Kidney capillary endothelial cell (primary cell): ENCODE measurements around the gene PWWP2B.

Experiments
- DNase-seq: peaks from one replicate; pipeline ENCODE4 v3.0.0-alpha.2; 2018; ENCODE audit warnings: low spot score

Gene PWWP2B

DNA sequence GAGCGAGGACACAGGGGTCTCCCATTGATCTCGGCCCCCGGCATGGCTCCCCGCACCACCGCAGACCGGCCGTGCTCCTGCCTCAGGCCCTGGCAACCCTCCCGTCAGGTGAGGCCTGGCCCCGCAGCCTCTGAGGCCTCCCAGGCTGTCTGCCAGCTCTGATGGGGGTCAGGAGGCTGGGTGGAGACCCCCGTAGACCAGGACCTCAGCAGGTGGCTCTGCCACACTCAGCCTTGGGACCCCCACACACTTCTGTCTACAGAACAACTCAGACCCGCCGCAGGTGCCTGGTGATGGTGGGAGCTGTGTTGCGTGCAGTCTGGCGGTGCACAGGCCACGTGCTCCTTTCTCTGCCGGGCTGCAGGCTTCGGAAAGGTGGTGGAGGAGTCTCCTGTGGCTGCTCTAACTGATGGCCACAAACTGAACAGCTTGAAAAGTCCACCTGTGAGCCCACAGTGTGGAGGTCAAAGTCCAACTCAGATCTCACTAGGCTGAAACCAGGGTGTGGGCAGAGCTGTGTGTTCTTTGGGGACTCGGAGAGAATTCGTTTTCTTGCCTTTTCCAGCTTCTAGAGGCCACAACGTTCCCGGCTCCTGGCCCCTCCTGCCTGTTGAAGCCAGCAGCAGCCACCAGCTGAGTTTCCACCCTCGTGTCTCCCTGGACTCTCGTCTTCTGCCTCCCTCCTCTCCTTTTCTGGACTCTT is 62.5 kb downstream of the PWWP2B start:
- DNase-seq = no peak

DNA sequence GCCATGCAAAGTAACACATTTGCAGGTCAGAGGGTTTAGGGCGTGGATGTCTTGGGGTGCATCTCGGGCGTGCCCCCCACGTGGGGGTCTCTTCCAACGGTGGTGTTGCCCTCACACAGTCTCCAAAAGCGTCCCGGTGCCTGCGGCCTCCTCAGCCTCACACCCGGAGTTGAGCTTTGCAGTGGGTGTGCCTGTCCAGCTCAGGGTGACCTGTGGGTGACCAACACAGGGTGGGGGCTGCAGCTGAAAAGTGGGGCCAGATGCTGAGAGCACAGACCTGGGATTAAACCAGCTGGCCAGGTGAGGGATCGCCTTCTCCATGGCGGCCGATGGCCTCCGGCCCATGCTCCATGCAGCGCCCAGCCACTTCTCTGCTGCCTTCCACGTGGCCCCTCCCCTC is 63.1 kb downstream of the PWWP2B start:
- DNase-seq = no peak

DNA sequence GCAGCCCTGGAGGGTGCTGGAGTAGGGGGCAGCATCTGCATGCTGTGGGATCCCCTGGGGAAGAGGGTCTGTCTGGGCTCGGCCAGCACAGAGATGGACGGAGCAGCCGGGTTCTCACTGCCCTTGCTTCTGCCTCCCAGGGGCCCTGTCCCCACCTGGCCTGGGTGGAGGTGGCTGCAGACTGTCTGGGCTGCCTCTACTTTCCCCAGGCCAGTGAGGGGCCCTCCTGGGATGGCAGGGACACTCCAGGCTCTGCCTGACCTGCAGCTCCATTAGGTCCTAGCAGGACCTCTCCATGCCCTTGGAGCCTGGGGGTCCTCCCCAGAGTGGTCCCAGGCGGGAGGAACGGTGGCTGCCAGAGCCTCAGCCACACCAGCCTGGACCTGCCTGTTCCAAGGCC is 63.7 kb downstream of the PWWP2B start:
- DNase-seq = no peak

DNA sequence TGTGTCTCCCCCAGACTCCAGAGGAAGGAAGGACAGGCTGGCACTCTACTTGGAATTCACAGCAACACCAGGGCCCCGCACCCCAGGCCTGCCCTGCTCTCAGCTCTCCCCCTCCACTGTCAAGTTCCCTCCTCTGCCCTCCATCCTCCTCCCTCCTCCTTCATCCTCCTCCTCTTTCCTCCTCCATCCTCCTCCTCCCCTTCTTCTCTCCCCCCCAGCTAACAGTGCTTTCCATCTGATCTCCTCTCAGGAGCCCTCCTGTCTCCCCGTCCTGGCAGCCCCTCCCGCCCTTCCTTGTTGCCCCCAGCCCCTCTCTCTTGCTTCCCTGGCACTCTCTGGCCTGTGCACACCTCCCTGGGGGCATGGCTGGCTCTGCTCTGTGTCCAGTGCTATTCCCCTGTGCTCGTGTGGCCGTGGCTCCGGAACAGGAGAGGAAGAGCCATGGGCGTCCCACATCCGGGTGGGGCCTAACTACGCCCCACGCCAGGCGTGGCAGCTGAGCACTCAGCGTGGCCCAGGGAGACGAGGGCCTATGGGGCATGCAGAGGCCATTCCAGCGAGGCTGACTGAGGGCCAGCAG is 64.2 kb downstream of the PWWP2B start:
- DNase-seq = no peak

DNA sequence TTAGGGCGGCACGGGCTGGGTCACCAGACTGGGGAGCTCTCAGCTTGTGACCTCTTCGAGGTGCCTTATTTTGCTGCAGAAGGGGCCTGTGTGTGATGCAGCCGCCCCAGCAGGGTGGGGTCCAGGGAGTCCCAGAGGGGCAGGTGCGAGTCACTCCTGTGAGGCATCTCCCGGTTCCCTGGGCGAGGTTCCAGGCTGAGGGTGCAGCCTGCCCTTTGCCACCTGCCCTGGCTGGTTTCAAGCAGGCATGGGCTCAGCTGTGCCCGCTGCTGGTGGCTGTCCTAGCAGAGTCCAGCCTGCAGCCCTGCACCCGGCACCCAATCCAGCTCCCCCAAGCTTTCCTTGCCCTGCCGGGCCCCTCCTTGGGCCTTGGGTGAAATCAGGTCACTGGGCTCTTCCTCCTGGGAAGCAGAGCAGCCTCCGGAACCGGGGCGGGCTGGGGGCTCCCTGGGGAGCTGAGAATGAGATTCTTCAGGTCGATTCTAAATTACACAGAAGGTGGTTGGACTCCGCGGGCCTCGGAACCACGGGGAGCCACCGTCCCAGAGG is 64.8 kb downstream of the PWWP2B start:
- no peak for DNase-seq

DNA sequence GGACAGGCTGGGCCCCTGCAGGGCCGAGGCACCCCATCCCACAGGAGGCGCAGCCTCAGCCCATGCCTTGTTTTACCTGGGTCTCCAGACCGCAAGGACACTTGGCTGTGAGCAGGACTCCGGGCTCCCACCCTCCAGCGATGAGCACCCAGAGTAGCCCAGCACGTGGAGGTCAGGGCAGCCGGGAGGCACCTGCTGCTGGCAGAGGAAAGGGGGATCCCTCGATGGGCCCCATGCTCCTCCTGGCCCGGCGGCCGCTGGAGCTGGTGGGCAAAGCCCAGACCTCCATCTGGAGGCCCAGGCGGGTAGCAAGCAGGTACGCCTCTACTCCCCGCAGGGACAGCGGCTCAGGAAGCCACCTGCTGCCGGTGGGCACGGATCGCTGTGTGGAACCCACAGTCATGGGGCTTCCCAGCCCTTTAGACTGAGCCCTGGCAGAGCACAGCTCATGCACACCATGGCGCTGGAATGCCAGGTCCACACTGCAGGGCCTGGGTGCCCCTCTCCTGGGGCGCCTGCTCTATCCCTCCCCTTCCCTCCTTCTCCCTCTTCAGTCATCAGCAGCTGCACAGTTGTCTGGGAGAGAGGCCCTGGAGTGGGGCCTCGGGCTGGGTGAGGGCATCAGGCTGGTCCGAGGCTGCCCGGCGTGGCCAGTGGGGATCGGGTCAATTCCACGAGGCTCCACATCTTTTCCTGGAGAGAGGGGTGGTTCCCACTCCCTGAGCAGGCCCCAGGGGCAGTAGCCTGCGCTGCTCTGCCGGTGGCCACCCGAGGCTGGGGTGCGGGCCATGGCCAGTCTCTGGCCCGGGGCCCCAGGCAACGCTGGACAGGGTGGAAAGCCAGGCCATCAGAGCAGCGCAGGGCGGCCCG is 65.7 kb downstream of the PWWP2B start:
- no peak for DNase-seq

DNA sequence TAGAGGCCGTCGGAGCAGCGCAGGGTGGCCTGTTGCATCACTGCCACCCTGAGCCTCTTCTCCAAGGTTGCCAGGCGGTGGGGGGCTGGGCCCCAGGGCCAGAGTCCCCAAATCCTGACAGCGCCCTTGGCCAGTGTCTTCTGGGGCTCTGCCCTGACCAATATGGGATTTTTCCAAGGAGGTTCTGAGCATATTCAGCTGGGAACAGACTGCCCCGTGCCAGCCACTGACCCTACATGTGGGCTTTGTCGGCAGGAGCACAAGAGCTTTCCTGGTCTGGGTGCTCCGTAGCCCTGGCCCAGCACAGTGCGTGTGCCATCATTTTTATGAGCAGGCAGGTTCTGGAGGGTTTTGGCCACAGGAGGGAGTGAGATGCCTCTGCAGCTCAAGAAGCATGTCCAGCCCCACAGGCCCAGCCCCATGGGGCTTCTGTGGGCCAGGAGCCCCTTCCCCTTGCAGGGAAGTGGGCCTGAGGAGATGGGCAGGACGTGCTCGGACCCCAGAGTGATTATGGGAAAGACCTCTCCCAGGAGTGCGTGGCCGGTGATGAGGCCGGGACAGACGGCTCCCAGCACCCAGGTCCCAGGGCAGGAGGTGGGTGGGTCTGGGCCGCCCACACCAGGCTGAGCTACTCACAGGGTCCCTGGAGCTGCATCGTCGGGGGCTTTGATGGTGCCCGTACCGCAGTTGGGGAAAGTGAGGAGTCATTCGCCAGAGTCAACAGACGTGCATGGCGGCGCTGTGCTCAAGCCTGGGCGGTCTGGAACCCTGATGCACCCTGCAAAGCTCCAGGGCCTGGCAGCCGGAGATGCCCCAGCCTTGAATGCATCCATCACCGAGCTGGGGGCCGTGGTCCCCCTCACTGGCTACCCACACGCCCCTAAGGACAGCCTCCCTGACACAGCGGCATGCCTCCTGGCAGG is 66.6 kb downstream of the PWWP2B start:
- no peak for DNase-seq

DNA sequence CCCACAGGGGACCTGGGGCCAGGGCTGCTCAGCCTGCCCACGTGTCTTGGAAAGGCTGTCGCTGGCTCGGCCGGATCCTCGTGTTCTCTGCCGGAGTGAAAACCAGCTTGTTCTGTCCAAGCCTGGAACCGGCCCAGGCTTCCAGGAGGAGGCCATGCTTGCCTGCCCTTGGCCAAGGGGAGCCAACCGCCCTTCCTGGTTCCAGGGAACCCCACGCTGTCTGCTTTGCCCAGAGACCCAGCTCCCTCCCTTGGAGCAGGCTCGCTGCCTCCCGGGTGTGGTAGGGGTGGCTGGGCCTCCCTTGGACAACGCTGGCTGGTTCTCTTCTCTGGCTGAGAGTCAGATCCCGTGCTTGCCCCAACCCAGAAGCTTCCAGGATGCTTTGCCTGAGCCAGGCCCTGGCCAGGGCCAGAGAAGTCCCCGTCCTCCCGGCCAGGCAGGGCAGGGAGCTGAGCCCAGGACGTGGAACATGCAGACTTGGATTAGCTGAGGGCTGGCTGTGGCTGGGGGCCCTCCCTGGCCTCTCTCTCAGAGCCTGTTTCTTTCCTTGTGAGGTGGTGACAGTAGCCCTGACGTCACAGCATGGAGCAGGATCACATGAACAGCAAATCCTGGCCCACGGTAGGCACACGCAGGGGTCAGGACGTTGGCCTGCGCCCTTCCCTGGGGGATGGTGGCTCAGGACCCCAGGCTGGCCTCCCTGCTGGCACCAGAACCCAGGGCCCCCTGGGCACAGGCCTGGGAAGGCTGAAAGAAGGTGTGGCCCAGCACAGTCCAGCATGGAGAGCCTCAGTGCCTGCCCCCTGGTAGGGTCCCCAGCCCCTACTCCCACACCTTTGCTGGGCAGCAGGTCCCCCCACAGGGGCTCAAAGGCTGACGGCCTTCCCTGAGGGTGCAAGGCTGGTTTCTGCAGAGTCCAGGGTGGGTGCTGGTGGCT is 67.5 kb downstream of the PWWP2B start:
- no peak for DNase-seq

DNA sequence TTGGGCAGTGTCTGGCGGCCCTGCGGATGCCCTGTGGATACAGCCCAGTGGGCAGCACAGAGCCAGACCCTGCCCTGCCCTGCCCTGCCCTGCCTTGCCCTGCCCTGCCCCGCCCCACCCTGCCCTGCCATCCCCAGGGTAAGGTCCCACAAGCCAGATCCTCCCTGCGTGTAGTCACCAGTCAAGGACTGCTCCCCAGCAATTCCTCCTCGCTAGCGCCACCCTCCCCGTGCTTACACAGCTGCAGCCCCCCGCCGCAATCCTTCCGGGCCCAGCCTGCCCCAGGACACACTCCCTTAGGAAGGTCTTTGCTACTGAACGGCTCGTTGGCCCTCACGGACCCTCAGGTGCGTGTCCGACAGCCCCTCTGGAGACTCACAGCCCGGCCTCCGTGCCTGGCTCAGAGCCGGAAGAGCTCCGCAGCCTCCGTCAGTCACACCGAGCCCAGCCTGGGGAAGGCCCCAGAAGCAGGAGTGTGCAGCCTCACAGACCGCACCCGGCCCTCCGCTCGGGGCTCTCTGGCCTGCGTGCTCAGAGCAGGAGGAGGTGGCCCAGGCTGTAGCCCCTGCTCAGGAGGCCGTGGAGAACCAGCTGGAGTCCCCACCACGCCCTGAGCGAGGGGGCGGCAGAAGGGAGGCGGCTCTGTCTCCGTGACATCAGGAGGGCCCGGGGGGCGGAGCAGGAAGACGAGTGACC is 68.3 kb downstream of the PWWP2B start:
- no peak for DNase-seq

DNA sequence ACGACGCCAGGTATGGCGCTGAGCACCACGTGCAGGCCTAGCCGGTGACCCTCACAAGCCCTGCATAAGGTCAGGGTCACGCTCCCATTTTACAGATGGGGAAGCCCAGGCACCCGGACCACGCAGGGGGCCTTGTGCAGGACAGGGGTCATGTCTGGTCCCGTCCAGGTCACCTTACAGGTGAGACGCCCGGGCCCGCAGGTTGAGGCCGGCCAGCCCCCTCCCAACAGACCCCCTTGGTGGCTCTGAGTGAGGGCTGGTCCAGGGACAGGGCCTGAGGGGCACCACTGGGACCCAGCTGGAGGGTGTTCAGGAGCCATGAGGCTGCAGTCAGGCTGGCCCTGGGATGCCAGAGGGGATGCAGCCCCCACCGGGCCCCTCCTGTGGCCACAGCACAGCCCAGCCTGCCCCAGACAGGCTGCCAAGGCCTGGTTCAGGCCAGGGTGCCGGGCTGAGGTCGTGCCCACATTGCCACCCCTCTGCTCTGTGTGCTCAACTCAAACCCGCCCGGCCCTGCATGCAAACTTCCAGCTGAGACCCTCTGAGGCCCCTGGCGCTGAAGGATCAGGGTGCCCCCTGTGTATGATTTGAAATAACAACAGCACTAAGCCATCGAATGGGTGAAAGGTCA is 69.0 kb downstream of the PWWP2B start:
- no peak for DNase-seq

DNA sequence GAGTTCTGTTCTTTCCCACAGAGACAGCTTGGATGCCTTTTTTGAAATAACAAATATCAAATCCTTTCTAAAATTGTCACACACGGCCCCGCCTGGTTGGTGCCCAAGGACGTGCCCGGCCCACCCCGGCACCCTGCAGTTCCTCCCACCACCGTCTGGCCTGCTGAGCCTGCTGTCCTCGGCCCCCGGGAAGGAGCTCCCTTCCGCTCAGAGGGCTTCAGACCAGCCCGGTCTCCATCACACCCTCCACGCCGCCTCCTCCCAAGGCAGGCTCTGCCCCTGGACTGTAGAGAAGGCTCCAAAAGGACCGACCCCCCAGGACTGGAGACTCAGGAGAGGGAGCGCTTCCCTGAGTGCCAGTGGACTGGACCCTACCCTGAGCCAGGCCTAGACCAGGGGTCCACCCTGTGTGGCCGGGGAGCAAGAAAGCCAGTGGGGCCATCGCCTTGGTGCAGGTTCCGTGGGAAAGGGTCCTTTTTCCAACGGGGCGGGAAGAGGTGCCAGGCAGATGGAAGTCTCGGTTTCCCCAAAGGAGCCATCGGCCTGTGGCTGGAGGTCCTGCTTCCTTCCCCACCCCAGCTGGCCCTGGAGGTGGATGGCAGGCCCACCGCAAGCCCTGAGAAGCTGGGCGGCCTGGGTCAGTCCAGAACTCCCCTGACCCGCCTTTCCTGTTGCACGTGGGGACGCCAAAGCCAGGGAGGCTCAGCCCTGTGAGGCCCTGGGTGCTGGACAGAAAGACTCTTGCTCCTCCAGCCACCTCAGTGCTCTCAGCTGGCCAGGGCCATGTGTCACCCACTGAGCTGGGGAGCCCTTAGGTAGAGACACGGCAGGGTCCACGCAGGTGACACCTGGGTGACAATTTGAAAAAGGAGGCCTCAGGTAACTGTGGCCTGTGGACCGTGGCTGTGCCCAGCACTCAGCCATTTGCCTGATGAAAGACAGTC is 69.8 kb downstream of the PWWP2B start:
- DNase-seq = no peak
